NCI-H748 (cell line): ENCODE measurements around the gene ANKRD50.
A peak's percentile ranks its signal among the peaks of the same experiment; 100 is the strongest.

ENCODE experiments used
- DNase-seq: peaks from one replicate; lab custom pipeline; 2025; ENCODE audit not compliant: unreplicated experiment; lab: John Stamatoyannopoulos, UW

Gene ANKRD50, protein sequence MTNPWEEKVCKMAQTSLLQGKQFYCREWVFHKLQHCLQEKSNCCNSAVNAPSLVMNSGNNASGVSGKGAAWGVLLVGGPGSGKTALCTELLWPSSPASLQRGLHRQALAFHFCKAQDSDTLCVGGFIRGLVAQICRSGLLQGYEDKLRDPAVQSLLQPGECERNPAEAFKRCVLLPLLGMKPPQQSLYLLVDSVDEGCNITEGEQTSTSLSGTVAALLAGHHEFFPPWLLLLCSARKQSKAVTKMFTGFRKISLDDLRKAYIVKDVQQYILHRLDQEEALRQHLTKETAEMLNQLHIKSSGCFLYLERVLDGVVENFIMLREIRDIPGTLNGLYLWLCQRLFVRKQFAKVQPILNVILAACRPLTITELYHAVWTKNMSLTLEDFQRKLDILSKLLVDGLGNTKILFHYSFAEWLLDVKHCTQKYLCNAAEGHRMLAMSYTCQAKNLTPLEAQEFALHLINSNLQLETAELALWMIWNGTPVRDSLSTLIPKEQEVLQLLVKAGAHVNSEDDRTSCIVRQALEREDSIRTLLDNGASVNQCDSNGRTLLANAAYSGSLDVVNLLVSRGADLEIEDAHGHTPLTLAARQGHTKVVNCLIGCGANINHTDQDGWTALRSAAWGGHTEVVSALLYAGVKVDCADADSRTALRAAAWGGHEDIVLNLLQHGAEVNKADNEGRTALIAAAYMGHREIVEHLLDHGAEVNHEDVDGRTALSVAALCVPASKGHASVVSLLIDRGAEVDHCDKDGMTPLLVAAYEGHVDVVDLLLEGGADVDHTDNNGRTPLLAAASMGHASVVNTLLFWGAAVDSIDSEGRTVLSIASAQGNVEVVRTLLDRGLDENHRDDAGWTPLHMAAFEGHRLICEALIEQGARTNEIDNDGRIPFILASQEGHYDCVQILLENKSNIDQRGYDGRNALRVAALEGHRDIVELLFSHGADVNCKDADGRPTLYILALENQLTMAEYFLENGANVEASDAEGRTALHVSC (N-terminal part only)

DNA sequence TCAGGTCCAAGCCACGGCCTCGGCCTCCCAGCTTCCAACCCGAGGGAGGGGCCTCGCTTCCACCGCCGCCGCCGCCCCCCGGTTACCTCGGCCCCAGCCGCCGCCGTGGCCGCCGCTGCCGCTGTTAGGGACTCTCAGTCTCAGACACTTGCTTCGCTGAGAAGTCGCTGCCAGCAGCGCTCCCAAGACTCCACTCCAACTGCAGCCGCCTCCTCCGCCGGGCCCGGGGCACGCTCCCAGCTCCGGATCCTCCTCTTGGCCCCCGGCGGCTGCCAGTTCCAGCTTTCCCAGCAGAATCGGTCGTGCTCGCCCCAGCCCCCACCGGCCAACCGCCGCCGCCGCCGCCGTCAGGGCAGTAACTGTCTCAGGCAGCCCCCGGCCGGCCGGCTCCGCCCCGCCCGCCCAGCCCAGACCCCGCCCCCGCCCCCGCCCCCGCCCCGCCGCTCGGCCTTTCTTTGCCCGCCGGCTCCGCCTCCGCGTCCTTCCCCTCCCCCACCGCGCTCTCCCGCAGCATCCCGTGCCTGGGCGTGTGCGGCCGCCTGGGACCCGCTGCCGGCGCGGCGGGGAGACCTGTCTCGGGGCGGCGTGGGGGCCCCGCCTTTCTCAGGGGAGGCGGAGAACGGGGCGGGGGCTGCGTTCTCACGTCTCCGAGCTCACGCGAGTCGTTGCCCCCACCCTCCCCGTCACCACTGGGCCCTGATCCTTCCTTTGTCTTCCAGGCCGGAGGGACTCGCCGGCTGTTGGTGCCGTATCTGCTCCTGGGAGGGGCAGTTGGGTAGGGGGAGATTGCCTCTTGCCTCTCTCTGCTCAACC is at the start of gene ANKRD50:
Gene ANKRD50, minus strand, starts transcription at position 361 of the 813 bp plus-strand sequence. CDS start 2,221 bp downstream, outside the sequence.
- DNase-seq, result peak; percentile 91

GRCh38 chr4:124757126-124757525 is 44.6 kb upstream of the ANKRD50 start:
- DNase-seq, result no peak

DNA sequence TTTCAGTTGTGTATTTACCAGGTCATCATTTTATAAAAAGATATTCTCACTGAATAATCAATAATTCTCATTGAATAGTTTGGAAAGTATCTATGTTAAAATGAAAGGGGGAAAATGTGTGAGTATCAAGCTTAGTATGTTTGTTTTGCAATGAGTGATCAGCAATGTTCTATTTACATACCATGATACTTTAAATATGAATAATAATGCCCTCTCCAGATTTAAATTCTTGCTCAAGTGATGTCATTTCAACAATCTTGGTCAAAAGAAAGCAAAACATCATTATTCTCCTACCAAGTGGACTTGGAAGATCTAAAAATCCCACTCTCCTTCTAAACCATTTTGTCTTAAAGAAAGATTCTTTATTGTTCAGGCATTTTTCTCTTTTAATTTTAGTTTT is 42.1 kb upstream of the ANKRD50 start:
- no peak for DNase-seq

DNA sequence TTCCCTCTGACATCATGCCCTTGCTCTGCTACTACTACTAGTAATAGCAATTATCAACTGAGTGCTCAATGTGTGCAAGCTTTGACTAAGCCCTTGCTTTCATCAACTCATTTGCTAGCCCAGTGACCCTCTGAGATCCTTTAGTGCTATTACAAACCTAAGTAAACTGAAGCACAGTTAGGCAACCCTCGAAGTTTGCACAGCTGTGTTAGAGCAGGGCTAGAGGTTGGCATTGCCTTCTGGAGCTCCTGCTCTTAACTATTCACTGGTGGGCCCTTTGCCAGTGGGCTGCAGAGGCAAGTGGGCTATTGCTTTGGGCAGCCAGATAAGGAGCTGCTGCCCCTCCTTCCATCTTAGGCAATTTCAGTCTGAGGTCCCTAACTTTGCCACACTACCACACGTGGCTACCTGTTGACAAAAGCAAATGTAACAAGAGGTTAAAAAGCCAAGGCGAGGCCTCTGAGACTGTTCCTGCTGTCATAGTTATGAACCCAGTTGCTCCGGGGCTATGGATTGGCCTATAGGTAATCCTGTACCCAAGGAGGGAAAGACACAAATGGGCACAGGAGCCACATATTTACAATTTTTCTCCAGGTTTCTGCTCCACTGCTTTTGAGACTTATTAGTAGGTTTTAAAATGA is 41.5 kb upstream of the ANKRD50 start:
- DNase-seq, result peak; percentile 76

- DNase-seq, result no peak
These were observed 36.9 kb upstream of the ANKRD50 start for GRCh38 chr4:124749421-124749820.

DNA sequence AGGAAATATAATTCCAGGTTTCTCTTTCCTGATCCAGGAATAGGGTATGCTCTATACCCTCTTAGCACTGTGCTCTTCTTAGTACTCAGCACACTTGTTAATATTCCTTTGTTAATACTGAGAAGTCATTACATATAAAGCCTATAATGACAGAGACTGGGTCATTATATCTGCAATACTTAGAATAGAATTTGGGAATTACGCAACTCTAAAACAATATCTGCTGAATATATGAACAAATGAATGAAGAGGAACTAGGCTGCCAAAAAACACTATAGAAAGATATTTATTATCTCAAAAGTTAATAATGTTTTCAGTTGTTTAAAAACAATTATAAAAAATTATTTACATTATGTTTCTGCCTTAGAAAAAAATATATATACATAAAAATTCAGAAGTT is 36.4 kb upstream of the ANKRD50 start:
- no peak for DNase-seq

DNA sequence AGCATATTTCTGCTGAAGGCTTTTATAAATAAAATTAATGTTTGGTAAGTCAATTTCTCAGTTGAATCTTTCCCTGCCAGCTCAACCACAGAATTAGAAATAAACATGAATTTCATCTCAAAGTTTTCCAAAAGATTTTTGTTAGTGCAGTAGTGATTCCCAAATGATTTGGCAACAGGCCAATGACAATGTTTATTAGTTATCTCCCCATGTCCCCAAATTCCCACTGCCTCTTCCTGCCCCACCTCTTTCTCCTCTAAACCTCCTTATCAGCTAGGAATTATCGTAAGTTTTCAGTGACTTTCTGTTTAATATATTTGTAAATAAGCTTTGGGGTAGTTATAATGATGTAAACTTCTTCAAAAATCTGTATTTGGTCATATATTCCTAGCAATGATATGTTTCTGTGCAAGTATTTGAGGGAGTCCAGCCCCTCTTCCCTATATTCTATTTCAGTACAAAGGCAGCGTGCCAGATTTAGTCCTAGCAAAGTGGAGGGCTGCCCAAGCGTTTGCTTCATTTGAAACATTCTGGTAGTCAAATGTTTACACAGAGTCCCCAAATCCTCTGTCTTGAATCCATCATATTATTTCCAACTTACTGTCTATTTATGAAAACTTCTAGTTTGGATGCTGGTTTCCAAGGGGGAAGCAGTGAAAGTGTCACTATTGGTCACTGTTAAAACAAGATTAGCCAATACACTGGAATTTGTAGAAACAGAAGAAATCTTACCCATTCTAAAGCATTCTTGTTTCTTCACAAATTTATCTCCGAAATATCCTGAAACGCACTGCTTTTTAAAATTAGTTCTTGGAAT is 33.7 kb upstream of the ANKRD50 start:
- no peak for DNase-seq

GRCh38 chr4:124743711-124744110 is 31.2 kb upstream of the ANKRD50 start:
- no peak for DNase-seq

DNA sequence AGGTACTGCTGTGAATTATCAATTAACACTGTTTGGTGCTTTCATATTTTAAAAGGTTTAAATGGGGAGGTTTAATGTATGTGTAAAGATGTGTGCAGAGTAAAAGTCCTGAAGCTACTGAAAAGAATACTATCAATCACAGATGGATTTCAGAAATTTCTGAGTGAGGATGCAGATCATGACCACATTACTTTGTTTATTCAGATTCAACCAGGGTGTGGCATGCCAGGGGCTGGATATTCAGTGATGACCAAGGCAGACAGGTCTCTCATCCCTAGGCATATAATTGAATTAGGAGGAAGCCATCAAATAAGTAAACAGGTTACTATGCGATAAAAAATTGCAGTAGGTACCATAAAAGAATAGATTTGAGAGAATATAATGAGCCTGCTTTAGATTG is 28.0 kb upstream of the ANKRD50 start:
- DNase-seq, result peak; percentile 17

- DNase-seq, result no peak
These were observed 26.5 kb upstream of the ANKRD50 start for GRCh38 chr4:124738994-124739393.

DNA sequence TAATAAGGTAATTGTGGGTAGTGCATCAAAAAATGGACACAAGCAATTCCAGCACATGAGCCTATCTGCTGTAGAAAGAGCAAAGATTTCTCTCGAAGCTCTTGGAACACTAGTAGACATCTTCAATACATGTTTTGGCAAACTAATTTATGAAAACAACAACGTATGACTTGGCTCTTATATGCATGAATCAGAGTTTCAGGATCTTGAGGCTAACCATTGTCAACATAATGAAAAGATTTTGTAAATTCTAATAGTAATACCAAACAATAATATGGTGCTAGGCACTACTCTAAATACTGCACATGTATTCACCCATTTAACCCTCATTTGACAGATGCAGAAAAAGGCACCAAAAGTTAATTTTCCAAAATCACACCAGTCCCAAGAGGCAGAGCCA is 25.1 kb upstream of the ANKRD50 start:
- DNase-seq, result no peak

- no peak for DNase-seq
These were observed 24.0 kb upstream of the ANKRD50 start for GRCh38 chr4:124736526-124736925.

- DNase-seq, result no peak
These were observed 14.9 kb upstream of the ANKRD50 start for GRCh38 chr4:124727331-124727890.

DNA sequence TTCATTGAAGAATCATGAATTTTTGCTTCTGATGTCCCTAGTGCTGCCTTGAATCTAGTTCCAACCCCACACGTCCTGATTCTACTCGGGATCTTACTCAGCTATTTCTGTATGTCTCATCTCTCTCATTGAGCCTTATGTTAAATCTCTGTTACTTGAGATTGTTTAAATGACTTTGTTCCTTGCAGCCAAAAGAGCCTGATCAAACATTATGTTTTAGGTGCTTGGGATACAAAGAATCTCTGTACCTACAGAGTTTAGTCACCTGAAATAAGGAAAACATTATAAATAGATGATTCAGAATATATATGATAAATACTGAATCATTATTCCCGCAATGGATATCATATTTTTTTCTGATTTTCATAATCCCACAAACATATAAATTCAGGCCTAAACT is 13.7 kb upstream of the ANKRD50 start:
- DNase-seq, result no peak

DNA sequence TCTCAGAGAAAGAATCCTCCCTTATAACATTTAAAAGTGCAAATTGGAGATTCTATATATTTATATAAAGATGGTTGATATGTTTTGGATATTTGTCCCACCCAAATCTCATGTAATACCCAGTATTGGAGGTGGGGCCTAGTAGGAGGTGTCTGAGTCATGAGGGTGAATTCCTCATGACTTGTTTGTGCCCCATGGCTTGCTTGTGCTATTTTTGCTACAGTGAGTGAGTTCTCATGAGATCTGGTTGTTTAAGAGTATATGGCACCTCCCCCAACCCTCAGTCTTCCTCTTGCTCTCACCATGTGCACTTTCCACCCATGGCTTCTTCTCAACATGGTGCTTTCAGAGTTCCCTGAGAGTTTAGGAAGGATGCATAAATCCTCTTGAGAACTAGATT is 9.5 kb upstream of the ANKRD50 start:
- no peak for DNase-seq

DNA sequence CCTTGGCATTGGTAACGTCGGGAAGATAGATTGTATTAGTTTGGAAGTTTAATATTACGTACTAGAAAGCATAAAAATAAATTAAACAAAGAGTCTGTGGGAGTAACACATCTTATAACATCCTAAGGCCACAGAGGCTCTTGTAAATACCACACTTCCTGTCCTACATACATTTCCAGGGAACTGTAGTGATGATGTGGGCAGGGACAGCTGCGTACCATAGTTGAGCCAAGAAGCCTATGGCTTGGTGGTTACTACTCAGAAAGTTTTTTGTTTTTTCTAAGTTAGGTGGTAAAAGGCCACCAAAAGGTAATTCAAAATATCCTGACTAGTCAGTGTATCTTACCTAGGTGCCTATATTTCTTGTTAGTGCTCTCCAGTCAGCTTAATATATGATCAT is 4.6 kb upstream of the ANKRD50 start:
- DNase-seq, result no peak

DNA sequence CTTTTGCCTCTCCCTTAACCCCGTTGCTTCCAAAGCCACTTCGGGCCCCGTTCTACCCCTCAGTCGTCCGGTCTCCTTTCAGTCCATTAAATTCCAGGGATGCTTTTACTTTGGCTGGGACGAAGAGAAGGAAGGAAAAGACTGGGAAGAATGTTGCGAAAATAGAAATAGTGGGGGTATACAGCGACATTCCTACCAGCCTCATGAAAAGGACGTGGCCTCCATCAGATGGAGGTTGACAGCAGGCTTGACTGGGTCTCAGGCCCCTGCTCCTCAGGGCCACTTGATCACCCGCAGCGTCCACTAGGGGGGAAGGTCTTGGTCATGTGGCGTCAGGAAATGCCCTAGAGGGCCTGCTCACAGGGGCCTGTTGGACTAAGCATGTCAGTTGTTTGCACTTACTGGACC is 657 bp upstream of the ANKRD50 start:
- DNase-seq, result peak; percentile 70

- peak; percentile 77 for DNase-seq
These were observed 811 bp downstream of the ANKRD50 start for GRCh38 chr4:124711471-124712371.
